T-helper 2 cell treated with Interferon-gamma antibody and Interleukin-4, amounts not matched to agents 5 μg/mL and 100 μg/mL, for 36 hours (primary cell): ENCODE data around the gene LRRC14B.

Experiments
- DNase-seq: peaks from one replicate; pipeline ENCODE4 v3.0.0; 2021; ENCODE audit warnings: low spot score
- H3K27ac Mint-ChIP-seq: one replicate; pipeline ENCODE4 v1.8.0; 2021; ENCODE audit warnings: mild to moderate bottlenecking, mixed read lengths
- H3K27me3 Mint-ChIP-seq: one replicate; pipeline ENCODE4 v1.8.0; 2021; ENCODE audit warnings: low read depth, mixed read lengths
- H3K36me3 Mint-ChIP-seq: one replicate; pipeline ENCODE4 v1.8.0; 2021; ENCODE audit warnings: low read depth, mixed read lengths
- H3K4me1 Mint-ChIP-seq: one replicate; pipeline ENCODE4 v1.8.0; 2021; ENCODE audit warnings: low read depth, mixed read lengths
- H3K4me3 Mint-ChIP-seq: one replicate; pipeline ENCODE4 v1.8.0; 2022; ENCODE audit warnings: mild to moderate bottlenecking, moderate library complexity, mixed read lengths
- H3K9me3 Mint-ChIP-seq: one replicate; pipeline ENCODE4 v1.8.0; 2021; ENCODE audit warnings: mixed read lengths

Gene LRRC14B

GRCh38 chr5:197892-198489 is 6.7 kb downstream of the LRRC14B start:
- no peaks in the 10 kb centered on the region for H3K9me3 Mint-ChIP-seq
- H3K4me1 Mint-ChIP-seq, result no peaks in the 10 kb centered on the region
- H3K27ac Mint-ChIP-seq, result no peak overlapping the region
- H3K27me3 Mint-ChIP-seq, result no peaks in the 10 kb centered on the region
- DNase-seq, result no peak
- no peaks in the 10 kb centered on the region for H3K36me3 Mint-ChIP-seq
- H3K4me3 Mint-ChIP-seq, result no peak overlapping the region

GRCh38 chr5:198516-199196 is 7.4 kb downstream of the LRRC14B start:
- H3K36me3 Mint-ChIP-seq, result no peaks in the 10 kb centered on the region
- H3K4me1 Mint-ChIP-seq, result no peaks in the 10 kb centered on the region
- no peak overlapping the region for H3K4me3 Mint-ChIP-seq
- no peak overlapping the region for H3K27ac Mint-ChIP-seq
- no peaks in the 10 kb centered on the region for H3K9me3 Mint-ChIP-seq
- no peak for DNase-seq
- H3K27me3 Mint-ChIP-seq, result no peaks in the 10 kb centered on the region

GRCh38 chr5:199197-199949 is 8.1 kb downstream of the LRRC14B start:
- no peaks in the 10 kb centered on the region for H3K27me3 Mint-ChIP-seq
- H3K27ac Mint-ChIP-seq, result no peak overlapping the region
- H3K9me3 Mint-ChIP-seq, result no peaks in the 10 kb centered on the region
- peaks cover under 1% of the 10 kb centered on the region for H3K36me3 Mint-ChIP-seq
- no peak for DNase-seq
- no peaks in the 10 kb centered on the region for H3K4me1 Mint-ChIP-seq
- H3K4me3 Mint-ChIP-seq, result no peak overlapping the region

- Mint-ChIP-seq H3K4me3 (no peak overlapping the region), H3K36me3 (peaks cover 7% of the 10 kb centered on the region), H3K9me3 (no peaks in the 10 kb centered on the region), H3K27ac (no peak overlapping the region), H3K4me1 (no peaks in the 10 kb centered on the region), H3K27me3 (no peaks in the 10 kb centered on the region)
- DNase-seq, result no peak
Measured at GRCh38 chr5:199950-200645, 8.8 kb downstream of the LRRC14B start.

GRCh38 chr5:200985-201384 is 9.7 kb downstream of the LRRC14B start:
- peaks cover 12% of the 10 kb centered on the region for H3K36me3 Mint-ChIP-seq
- H3K4me3 Mint-ChIP-seq, result no peak overlapping the region
- no peaks in the 10 kb centered on the region for H3K9me3 Mint-ChIP-seq
- no peaks in the 10 kb centered on the region for H3K4me1 Mint-ChIP-seq
- no peak for DNase-seq
- no peak overlapping the region for H3K27ac Mint-ChIP-seq
- H3K27me3 Mint-ChIP-seq, result no peaks in the 10 kb centered on the region

- H3K36me3 Mint-ChIP-seq, result peaks cover 12% of the 10 kb centered on the region
- DNase-seq, result no peak
- H3K9me3 Mint-ChIP-seq, result no peaks in the 10 kb centered on the region
- H3K27ac Mint-ChIP-seq, result no peak overlapping the region
- no peaks in the 10 kb centered on the region for H3K27me3 Mint-ChIP-seq
- no peaks in the 10 kb centered on the region for H3K4me1 Mint-ChIP-seq
- H3K4me3 Mint-ChIP-seq, result no peak overlapping the region
Measured at GRCh38 chr5:201672-202071, 10.4 kb downstream of the LRRC14B start.

- no peak for DNase-seq
- no peaks in the 10 kb centered on the region for H3K9me3 Mint-ChIP-seq
- no peaks in the 10 kb centered on the region for H3K4me1 Mint-ChIP-seq
- no peak overlapping the region for H3K4me3 Mint-ChIP-seq
- H3K36me3 Mint-ChIP-seq, result peaks cover 19% of the 10 kb centered on the region
- no peak overlapping the region for H3K27ac Mint-ChIP-seq
- H3K27me3 Mint-ChIP-seq, result no peaks in the 10 kb centered on the region
Measured at GRCh38 chr5:203246-203930, 12.1 kb downstream of the LRRC14B start.

DNA sequence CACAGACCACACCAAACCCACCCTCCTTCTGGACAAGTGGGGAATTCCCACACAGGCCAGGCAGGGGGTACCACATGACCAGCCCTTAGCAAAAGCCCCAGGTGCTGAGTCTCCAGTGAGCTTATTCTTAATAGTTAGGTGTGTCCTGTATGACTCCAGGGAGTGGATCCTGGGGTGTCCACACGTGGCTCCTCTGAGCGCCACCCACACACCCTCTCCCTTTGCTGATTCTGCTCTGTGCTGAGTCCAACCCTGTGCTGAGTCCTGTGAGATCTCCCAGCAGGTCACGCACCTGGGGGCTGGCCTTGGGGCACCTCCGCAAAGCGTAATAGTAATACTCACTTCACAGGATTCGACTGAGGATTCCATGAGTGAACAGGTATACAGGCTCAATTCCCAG is 12.7 kb downstream of the LRRC14B start:
- Mint-ChIP-seq H3K36me3 (peaks cover 19% of the 10 kb centered on the region), H3K27me3 (no peaks in the 10 kb centered on the region), H3K27ac (no peak overlapping the region), H3K4me3 (no peak overlapping the region), H3K4me1 (no peaks in the 10 kb centered on the region), H3K9me3 (no peaks in the 10 kb centered on the region)
- DNase-seq, result no peak

DNA sequence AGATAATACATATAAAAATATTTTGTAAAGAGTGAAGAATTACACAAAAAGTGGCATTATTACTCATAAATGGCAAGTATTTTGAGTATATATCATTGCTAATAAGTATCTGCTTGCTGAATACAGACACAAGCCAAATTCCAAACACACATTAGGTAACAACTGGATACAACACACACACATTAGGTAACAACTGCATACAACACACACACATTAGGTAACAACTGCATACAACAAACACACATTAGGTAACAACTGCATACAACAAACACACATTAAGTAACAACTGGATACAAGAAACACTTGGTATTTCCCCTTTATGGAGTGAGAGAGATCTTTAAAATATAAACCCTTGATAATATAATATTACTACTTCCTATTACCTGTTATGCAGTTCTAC is 13.2 kb downstream of the LRRC14B start:
- no peak for DNase-seq
- Mint-ChIP-seq H3K27ac (no peak overlapping the region), H3K36me3 (peaks cover 19% of the 10 kb centered on the region), H3K4me3 (no peak overlapping the region), H3K9me3 (no peaks in the 10 kb centered on the region), H3K4me1 (no peaks in the 10 kb centered on the region), H3K27me3 (no peaks in the 10 kb centered on the region)

- Mint-ChIP-seq H3K27ac (no peak overlapping the region), H3K9me3 (no peaks in the 10 kb centered on the region), H3K36me3 (peaks cover 19% of the 10 kb centered on the region), H3K27me3 (no peaks in the 10 kb centered on the region), H3K4me3 (no peak overlapping the region), H3K4me1 (peaks cover 5% of the 10 kb centered on the region)
- DNase-seq, result no peak
Measured at GRCh38 chr5:204966-205670, 13.8 kb downstream of the LRRC14B start.

DNA sequence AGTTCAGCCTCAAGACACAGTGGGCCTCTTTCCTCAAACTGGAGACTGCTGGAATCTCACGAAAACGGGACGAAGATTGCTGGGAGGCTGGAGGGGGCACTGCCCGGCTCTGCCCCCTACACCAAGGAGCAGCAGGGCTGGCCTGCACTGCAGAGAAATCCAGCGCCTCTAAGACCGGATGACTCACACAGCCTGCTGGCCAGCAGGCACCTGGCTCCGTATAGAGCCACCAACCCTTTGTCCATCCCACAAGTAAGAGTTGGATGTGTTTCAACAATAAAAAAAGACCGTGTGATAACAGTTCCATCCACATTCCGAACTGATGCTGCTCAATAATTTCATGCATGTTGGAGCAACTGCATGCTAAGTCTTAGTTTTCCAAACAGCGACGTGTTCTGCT is 15.1 kb downstream of the LRRC14B start:
- peaks cover 9% of the 10 kb centered on the region for H3K4me1 Mint-ChIP-seq
- H3K36me3 Mint-ChIP-seq, result peaks cover 22% of the 10 kb centered on the region
- H3K9me3 Mint-ChIP-seq, result no peaks in the 10 kb centered on the region
- H3K4me3 Mint-ChIP-seq, result no peak overlapping the region
- H3K27me3 Mint-ChIP-seq, result no peaks in the 10 kb centered on the region
- no peak for DNase-seq
- no peak overlapping the region for H3K27ac Mint-ChIP-seq

GRCh38 chr5:206927-207536 is 15.7 kb downstream of the LRRC14B start:
- Mint-ChIP-seq H3K36me3 (peaks cover 22% of the 10 kb centered on the region), H3K9me3 (no peaks in the 10 kb centered on the region), H3K27me3 (no peaks in the 10 kb centered on the region), H3K4me1 (peaks cover 9% of the 10 kb centered on the region), H3K27ac (no peak overlapping the region), H3K4me3 (no peak overlapping the region)
- DNase-seq, result no peak

DNA sequence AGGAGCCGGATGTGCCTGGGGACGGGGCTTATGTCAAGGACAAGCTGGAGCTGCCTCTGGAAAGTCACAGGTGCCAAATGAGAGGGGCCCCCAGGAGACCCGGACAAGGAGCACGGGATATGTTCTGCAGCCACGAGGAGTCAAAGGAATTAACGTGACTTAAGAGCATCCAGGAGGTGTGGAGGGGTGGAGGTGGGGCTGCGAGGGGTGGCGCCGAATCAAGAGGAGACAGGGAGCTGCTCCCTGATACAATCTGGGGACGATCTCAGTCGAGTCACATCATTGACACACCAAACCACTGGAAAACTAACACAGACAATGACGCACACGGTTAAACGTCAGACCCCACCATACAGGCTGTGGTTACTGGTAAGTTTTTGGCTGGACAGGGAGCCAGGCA is 16.3 kb downstream of the LRRC14B start:
- Mint-ChIP-seq H3K36me3 (peaks cover 22% of the 10 kb centered on the region), H3K27me3 (no peaks in the 10 kb centered on the region), H3K27ac (no peak overlapping the region), H3K9me3 (no peaks in the 10 kb centered on the region), H3K4me1 (peaks cover 9% of the 10 kb centered on the region), H3K4me3 (no peak overlapping the region)
- DNase-seq, result no peak
